Heart left ventricle (tissue), 13 donors: ENCODE measurements around the gene LFNG.

ENCODE experiments used
- POLR2A ChIP-seq, 2 donors: fragments of 450-650 bp; IDR thresholded peaks; one replicate each; pipeline ENCODE4 v1.6.1; 2017; ENCODE audit warnings: antibody characterized with exemption in 2 of 2, mild to moderate bottlenecking in 2 of 2, moderate library complexity in 2 of 2
- TF ChIP-seq, protein P1 (sequence below), 12 donors: fragments of 200-600 bp; sonication (generic) in 4 of 12; IDR thresholded peaks; one replicate each; pipeline versions ENCODE4 v1.5.0 to v1.8.0; 2018 to 2022; ENCODE audit warnings: antibody characterized with exemption in 12 of 12, mild to moderate bottlenecking in 5 of 12
- donor health status: ischemic (EF 13 %, LVEDD 7.1; RV severe dilation, severe dysfunction).
- donor health status: DM: no; HTN: yes; CAD: no.
- donor health status: DM: no; HTN: no; CAD: no.
- donor health status: ischemic (EF 25% LVEDD 6.9; RV normal size, moderate dysfunction).
- donor health status: ischemic (EF 25% LVEDD 5.7; RV mildly dilated, moderate dysfunction).
- donor health status: ischemic (EF 35%, LVEDD 5.7; RV mildly dilated, moderate dysfunction).
- donor health status: nonischemic (EF 11% LVEDD 7.7; RV severe dilation, severe dysfunction).
- donor health status: DM: yes; HTN: yes; CAD: no.
- donor health status: PGD.
- donor health status: ischemic (EF 29% LVEDD 5.4; RV normal size, mild dysfunction).
- donor health status: nonischemic (EF 23%, LVEDD 6.1; RV moderate dilation, normal function).

DNA sequence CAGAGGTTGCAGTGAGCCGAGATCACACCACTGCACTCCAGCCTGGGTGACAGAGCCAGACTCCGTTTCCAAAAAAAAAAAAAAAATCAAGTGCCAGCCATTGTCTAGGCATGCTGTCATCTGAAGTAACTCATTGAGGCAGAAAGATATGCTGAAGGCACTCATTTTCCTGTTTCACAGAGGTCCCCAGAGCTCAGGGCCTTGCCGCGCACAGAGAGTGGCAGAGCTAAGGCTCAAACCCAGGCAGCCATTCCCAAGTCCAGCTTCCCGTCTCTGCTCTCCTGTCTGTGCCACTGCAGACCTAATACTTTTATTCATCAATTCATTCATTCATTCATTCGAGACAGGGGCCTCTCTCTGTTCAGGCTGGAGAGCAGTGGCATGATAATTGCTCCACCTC, 46.8 kb upstream of the LFNG start:
- no peak for TF ChIP-seq POLR2A (IDR thresholded peaks at IDR 0.05)
- TF ChIP-seq, protein P1, sequence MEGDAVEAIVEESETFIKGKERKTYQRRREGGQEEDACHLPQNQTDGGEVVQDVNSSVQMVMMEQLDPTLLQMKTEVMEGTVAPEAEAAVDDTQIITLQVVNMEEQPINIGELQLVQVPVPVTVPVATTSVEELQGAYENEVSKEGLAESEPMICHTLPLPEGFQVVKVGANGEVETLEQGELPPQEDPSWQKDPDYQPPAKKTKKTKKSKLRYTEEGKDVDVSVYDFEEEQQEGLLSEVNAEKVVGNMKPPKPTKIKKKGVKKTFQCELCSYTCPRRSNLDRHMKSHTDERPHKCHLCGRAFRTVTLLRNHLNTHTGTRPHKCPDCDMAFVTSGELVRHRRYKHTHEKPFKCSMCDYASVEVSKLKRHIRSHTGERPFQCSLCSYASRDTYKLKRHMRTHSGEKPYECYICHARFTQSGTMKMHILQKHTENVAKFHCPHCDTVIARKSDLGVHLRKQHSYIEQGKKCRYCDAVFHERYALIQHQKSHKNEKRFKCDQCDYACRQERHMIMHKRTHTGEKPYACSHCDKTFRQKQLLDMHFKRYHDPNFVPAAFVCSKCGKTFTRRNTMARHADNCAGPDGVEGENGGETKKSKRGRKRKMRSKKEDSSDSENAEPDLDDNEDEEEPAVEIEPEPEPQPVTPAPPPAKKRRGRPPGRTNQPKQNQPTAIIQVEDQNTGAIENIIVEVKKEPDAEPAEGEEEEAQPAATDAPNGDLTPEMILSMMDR (IDR thresholded peaks at IDR 0.05), result no peak
